Endothelial cell of umbilical vein (primary cell): ENCODE measurements around the gene AGO1. TPM values are rescaled to one million over a fixed set of nuclear protein-coding genes. Genes with fewer than 3 reads are reported as not detected.

ENCODE experiments used
- BruUV-seq: library from RNA; stranded (reverse); fragments of 400-500 nt; replicated peaks from 2 replicates; lab custom pipeline; 2021; lab: Mats Ljungman, UMichigan
- CTCF ChIA-PET: fragments of 300-600, 350-600 bp; sonication (Branson Sonifier 250); formaldehyde crosslinking; loops from one replicate; lab custom pipeline; 2021; ENCODE audit warnings: antibody characterized with exemption, inconsistent platforms; lab: Charles Lee
- POLR2A ChIA-PET: fragments of 300-600, 350-600 bp; sonication (Branson Sonifier 250); formaldehyde crosslinking; loops from one replicate; lab custom pipeline; 2021; ENCODE audit warnings: antibody characterized with exemption, inconsistent platforms; lab: Charles Lee
- DNase-seq: peaks from one replicate; pipeline ENCODE4 v3.0.0-alpha.2; 2011; ENCODE audit warnings: low read depth, low spot score
- FAIRE-seq: peaks from 2 replicates; lab custom pipeline; 2011; peaks lifted over from hg19 to GRCh38; lab: Jason Lieb, UNC
- H2AFZ ChIP-seq: 2 replicates; pipeline ENCODE4 v1.6.0; 2012; ENCODE audit warnings: low read depth, low read length, control low read depth, inconsistent platforms
- H3K27ac ChIP-seq: 2 replicates; pipeline ENCODE4 v1.5.1; 2011; ENCODE audit warnings: low read depth, mild to moderate bottlenecking, control low read depth, low read length, moderate library complexity; ENCODE audit not compliant: insufficient read depth
- H3K27me3 ChIP-seq, 2 experiments: 2 replicates each; pipeline versions ENCODE4 v1.6.0 to v1.6.1; 2011; ENCODE audit warnings: low read length in 2 of 2, mixed read lengths in 1 of 2; ENCODE audit not compliant: control insufficient read depth in 2 of 2, insufficient read depth in 2 of 2
- H3K36me3 ChIP-seq, 2 experiments: 2 replicates in 1 of 2; 3 replicates in 1 of 2; pipeline ENCODE4 v1.5.1; 2011; ENCODE audit warnings: low read length in 2 of 2, mild to moderate bottlenecking in 1 of 2, moderate library complexity in 1 of 2; ENCODE audit not compliant: control insufficient read depth in 2 of 2, insufficient read depth in 2 of 2; ENCODE audit errors: extremely low read depth in 1 of 2
- H3K4me1 ChIP-seq: 3 replicates; pipeline ENCODE4 v1.5.1; 2011; ENCODE audit warnings: mild to moderate bottlenecking, low read length; ENCODE audit not compliant: control insufficient read depth, insufficient read depth; ENCODE audit errors: extremely low read depth
- H3K4me2 ChIP-seq: 2 replicates; pipeline ENCODE4 v1.6.1; 2011; ENCODE audit warnings: low read length, control low read depth, mixed read lengths; ENCODE audit not compliant: insufficient read depth
- H3K4me3 ChIP-seq, 3 experiments: fragments of 200-600 bp in 1 of 3; sonication (generic), shearing (Covaris generic) in 1 of 3; replicated peaks in 1 of 3; 2 replicates each; pipeline ENCODE4 v1.5.1; 2011 to 2016; ENCODE audit warnings: control low read depth in 3 of 3, low read length in 3 of 3, mild to moderate bottlenecking in 2 of 3, inconsistent platforms in 1 of 3, low read depth in 1 of 3, moderate library complexity in 1 of 3; ENCODE audit not compliant: insufficient read depth in 1 of 3
- H3K79me2 ChIP-seq: 2 replicates; pipeline ENCODE4 v1.6.0; 2012; ENCODE audit warnings: low read length, inconsistent platforms; ENCODE audit not compliant: control insufficient read depth, insufficient read depth
- H3K9ac ChIP-seq: replicated peaks from 2 replicates; pipeline ENCODE3; 2011; ENCODE audit warnings: low read length, control low read depth; ENCODE audit not compliant: insufficient read depth; ENCODE audit errors: extremely low read depth
- H3K9me1 ChIP-seq: replicated peaks from 3 replicates; pipeline ENCODE4 v1.6.0; 2011; ENCODE audit warnings: mild to moderate bottlenecking, low read length; ENCODE audit not compliant: control insufficient read depth, insufficient read depth; ENCODE audit errors: extremely low read depth
- H3K9me3 ChIP-seq: replicated peaks from 2 replicates; pipeline ENCODE4 v1.5.1; 2012; ENCODE audit warnings: low read length, inconsistent platforms; ENCODE audit not compliant: control insufficient read depth, insufficient read depth
- H4K20me1 ChIP-seq: replicated peaks from 2 replicates; pipeline ENCODE3; 2011; ENCODE audit warnings: mild to moderate bottlenecking, low read length; ENCODE audit not compliant: control insufficient read depth, insufficient read depth; ENCODE audit errors: extremely low read depth
- CTCF ChIP-seq, 2 donors: IDR thresholded peaks; 1 replicate in 1 of 2; 2 replicates in 1 of 2; pipeline ENCODE4 v1.5.1; 2011; ENCODE audit warnings: low read length in 2 of 2, mild to moderate bottlenecking in 2 of 2, moderate library complexity in 2 of 2, control low read depth in 1 of 2, inconsistent platforms in 1 of 2, low read depth in 1 of 2; ENCODE audit not compliant: insufficient read depth in 1 of 2; ENCODE audit errors: extremely low read depth in 1 of 2
- EZH2 ChIP-seq: IDR thresholded peaks from 2 replicates; pipeline ENCODE4 v1.6.1; 2012; ENCODE audit warnings: borderline replicate concordance, low read depth, mild to moderate bottlenecking, moderate library complexity, low read length, inconsistent platforms; ENCODE audit not compliant: severe bottlenecking
- FOS ChIP-seq: IDR thresholded peaks from 2 replicates; pipeline ENCODE4 v1.6.1; 2011; ENCODE audit warnings: mild to moderate bottlenecking, low read length, moderate library complexity, borderline replicate concordance; ENCODE audit not compliant: insufficient read depth
- GATA2 ChIP-seq: IDR thresholded peaks from 2 replicates; pipeline ENCODE4 v1.7.0; 2011; ENCODE audit warnings: low read depth, mild to moderate bottlenecking, moderate library complexity, mixed read lengths, low read length; ENCODE audit not compliant: insufficient read length, insufficient read depth
- JUN ChIP-seq: IDR thresholded peaks from 2 replicates; pipeline ENCODE4 v1.6.1; 2011; ENCODE audit warnings: borderline replicate concordance, low read depth; ENCODE audit not compliant: insufficient read length, insufficient read depth
- MYC ChIP-seq: IDR thresholded peaks from one replicate; pipeline ENCODE4 v1.6.1; 2011; ENCODE audit warnings: mild to moderate bottlenecking, low read depth, low read length
- POLR2A ChIP-seq: IDR thresholded peaks from 2 replicates; pipeline ENCODE4 v1.6.1; 2012; ENCODE audit warnings: low read depth, mild to moderate bottlenecking, control low read depth, low read length
- POLR2AphosphoS5 ChIP-seq: IDR thresholded peaks from 2 replicates; pipeline ENCODE4 v1.6.1; 2012; ENCODE audit warnings: low read depth, mild to moderate bottlenecking, control low read depth, low read length, moderate library complexity; ENCODE audit not compliant: insufficient read depth
- dilution Hi-C: fragments of 300-500 bp; cut with MboI; formaldehyde crosslinking; loops from one replicate; pipeline ENCODE4 v1.15.0; 2019; ENCODE audit warnings: low sequenced_read_pairs; ENCODE audit not compliant: extremely low pct_ligation_motif_present
- intact Hi-C: fragments of 100-400 bp; cut with micrococcal nuclease; formaldehyde crosslinking; loops from one replicate; pipeline ENCODE4 v1.10.0; 2022
- polyA plus RNA-seq, 4 experiments: library from polyadenylated mRNA; depleted of rRNA in 3 of 4; stranded (reverse) in 3 of 4; unstranded in 1 of 4; fragments of >200 nt; gene quantifications; 2 replicates each; pipeline versions ENCODE4 v1.2.1 to v1.2.3, GENCODE V29; 2011 to 2012; ENCODE audit warnings: missing spikeins in 1 of 4
- total RNA-seq: library from RNA; stranded (reverse); gene quantifications from 2 replicates; pipeline ENCODE4 v1.2.3, GENCODE V29; 2021
- TF ChIP-seq, protein P1 (sequence below): IDR thresholded peaks from 2 replicates; pipeline ENCODE4 v1.6.1; 2011; ENCODE audit not compliant: insufficient read depth, insufficient read length

The AGO1 gene
- total and polyA plus RNA-seq, 2 donors (not counting 3 experiments of a cell fraction or from before 2014, with no cell fraction given) = 10.8 to 31.0 TPM

GRCh38 chr1:35894656-35895055, 11.6 kb downstream of the AGO1 start:
- H3K4me2 ChIP-seq = no peak overlapping the region
- DNase-seq = no peak
- H3K27ac ChIP-seq = no peak overlapping the region
- no peaks in the 10 kb centered on the region for H3K9me3 ChIP-seq
- no peaks in the 10 kb centered on the region for H3K27me3 ChIP-seq
- H3K79me2 ChIP-seq = no peaks in the 10 kb centered on the region
- H3K4me1 ChIP-seq = no peaks in the 10 kb centered on the region
- H3K4me3 ChIP-seq = no peak overlapping the region
- H3K9ac ChIP-seq = no peak overlapping the region
- no TSS peak for BruUV-seq
- TF ChIP-seq POLR2AphosphoS5 = no peak
- no peak for TF ChIP-seq CTCF (IDR thresholded peaks at IDR 0.05; ENCODE audit: extremely low read depth in 1 of 2, insufficient read depth in 1 of 2, low read depth in 1 of 2, low read length in 2 of 2)
- TF ChIP-seq EZH2 = no peak
- no peak for TF ChIP-seq FOS
- no peak for TF ChIP-seq MYC
- TF ChIP-seq POLR2A = no peak
- no peak for TF ChIP-seq GATA2
- TF ChIP-seq JUN = no peak
- TF ChIP-seq, protein P1, sequence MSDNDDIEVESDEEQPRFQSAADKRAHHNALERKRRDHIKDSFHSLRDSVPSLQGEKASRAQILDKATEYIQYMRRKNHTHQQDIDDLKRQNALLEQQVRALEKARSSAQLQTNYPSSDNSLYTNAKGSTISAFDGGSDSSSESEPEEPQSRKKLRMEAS = no peak
- dilution Hi-C loops (no loop called here), intact Hi-C loops (no loop called here)
- POLR2A ChIA-PET = no interaction called here
- no peaks in the 10 kb centered on the region for H3K9me1 ChIP-seq
- H2AFZ ChIP-seq = no peak overlapping the region
- H4K20me1 ChIP-seq = no peaks in the 10 kb centered on the region
- CTCF ChIA-PET = interaction anchor here (0.9 kb wide), 1 partner anchor 11 kb away, joined by 3 read pairs; the partner anchor contains the start of gene AGO1
- peaks cover 4 to 9% of the 10 kb centered on the region in 2 experiments for H3K36me3 ChIP-seq
- no peak for FAIRE-seq
